ENCODE measurements around the gene TERB1. TPM values are rescaled to one million over a fixed set of nuclear protein-coding genes. Genes with fewer than 3 reads are reported as not detected.

TERB1 gene
- total RNA-seq, 4 donors from 2014 or later: not detected

GRCh38 chr16:66712512-66712911, 88.9 kb downstream of the TERB1 start:
- peaks cover 5% of the 10 kb centered on the region for H3K4me1 ChIP-seq
- H3K36me3 ChIP-seq: no peaks in the 10 kb centered on the region
- no peak for DNase-seq (ENCODE audit: low spot score in 2 of 2)
- no peak for TF ChIP-seq EP300 (IDR thresholded peaks at IDR 0.05)
- no peak for TF ChIP-seq POLR2AphosphoS5 (IDR thresholded peaks at IDR 0.05)
- TF ChIP-seq CTCF (IDR thresholded peaks at IDR 0.05): no peak
- no peak for TF ChIP-seq POLR2A (IDR thresholded peaks at IDR 0.05)
- no peak overlapping the region for H3K27ac ChIP-seq
- no peaks in the 10 kb centered on the region for H3K27me3 ChIP-seq
- H3K4me3 ChIP-seq: no peak overlapping the region
- H3K9me3 ChIP-seq: no peaks in the 10 kb centered on the region

- TF ChIP-seq CTCF (IDR thresholded peaks at IDR 0.05) (no peak), EP300 (IDR thresholded peaks at IDR 0.05) (no peak), POLR2AphosphoS5 (IDR thresholded peaks at IDR 0.05) (no peak)
- H3K9me3 ChIP-seq: no peaks in the 10 kb centered on the region
- no peak overlapping the region for H3K27ac ChIP-seq
- peaks cover 8% of the 10 kb centered on the region for H3K4me1 ChIP-seq
- H3K27me3 ChIP-seq: no peaks in the 10 kb centered on the region
- no peak overlapping the region for H3K4me3 ChIP-seq
- DNase-seq (ENCODE audit: low spot score in 2 of 2): peak in 1 of 2 donors; percentile 5
- H3K36me3 ChIP-seq: no peaks in the 10 kb centered on the region
Measured at GRCh38 chr16:66711581-66711980, 89.8 kb downstream of the TERB1 start.

GRCh38 chr16:66706506-66706880, 94.9 kb downstream of the TERB1 start:
- peak in 1 of 2 donors; percentile 51 for DNase-seq (ENCODE audit: low spot score in 2 of 2)
- Histone ChIP-seq H3K36me3 (no peaks in the 10 kb centered on the region), H3K4me1 (peaks cover 24% of the 10 kb centered on the region), H3K9me3 (no peaks in the 10 kb centered on the region), H3K27ac (peak overlapping the region; percentile 40), H3K4me3 (peak overlapping the region; percentile 20), H3K27me3 (no peaks in the 10 kb centered on the region)
- WGBS: 57% methylated on average over 8 of the region's 8 CpGs
- TF ChIP-seq POLR2A (IDR thresholded peaks at IDR 0.05) (no peak), POLR2AphosphoS5 (IDR thresholded peaks at IDR 0.05) (no peak), EP300 (IDR thresholded peaks at IDR 0.05) (no peak)

- Histone ChIP-seq H3K9me3 (no peaks in the 10 kb centered on the region), H3K4me1 (peaks cover 24% of the 10 kb centered on the region), H3K36me3 (no peaks in the 10 kb centered on the region), H3K27ac (no peak overlapping the region), H3K27me3 (no peaks in the 10 kb centered on the region), H3K4me3 (no peak overlapping the region)
- TF ChIP-seq POLR2AphosphoS5 (IDR thresholded peaks at IDR 0.05): no peak
- no peak for TF ChIP-seq EP300 (IDR thresholded peaks at IDR 0.05)
- TF ChIP-seq CTCF (IDR thresholded peaks at IDR 0.05): no peak
- no peak for TF ChIP-seq POLR2A (IDR thresholded peaks at IDR 0.05)
- 64% methylated on average over 11 of the region's 11 CpGs for WGBS
- DNase-seq (ENCODE audit: low spot score in 2 of 2): peak in 1 of 2 donors; percentile 53
Measured at GRCh38 chr16:66705790-66706505, 95.4 kb downstream of the TERB1 start.

Other genes with a start within 250 kb of the TERB1 start
- 10 to 100 TPM; 15.4 to 33.7 (median 21.4) TPM for gene CKLF, start 249.0 kb downstream of the TERB1 start, total RNA-seq
- gene CMTM1, start 235.1 kb downstream of the TERB1 start, total RNA-seq: 1 to 10 TPM in 3 of 4 donors, under 1 TPM in 1; 0.97 to 1.6 (median 1.5) TPM
- gene CMTM2, start 222.1 kb downstream of the TERB1 start, total RNA-seq: not detected
- gene CMTM3, start 196.9 kb downstream of the TERB1 start, total RNA-seq: 10 to 100 TPM in 2 of 4 donors, 1 to 10 TPM in 2; 6.5 to 15.5 (median 9.2) TPM
- gene CMTM4, start 104.8 kb downstream of the TERB1 start, total RNA-seq: 10 to 100 TPM; 24.0 to 55.1 (median 36.4) TPM
- 100 to 1,000 TPM; 102 to 212 (median 137) TPM for gene DYNC1LI2, start 50.0 kb downstream of the TERB1 start, total RNA-seq
- gene NAE1, start 29.4 kb upstream of the TERB1 start, total RNA-seq: 10 to 100 TPM; 36.2 to 57.5 (median 45.0) TPM
- gene CA7, start 42.8 kb upstream of the TERB1 start, total RNA-seq: not detected
- gene PDP2, start 78.9 kb upstream of the TERB1 start, total RNA-seq: 1 to 10 TPM; 5.0 to 8.3 (median 6.6) TPM
- gene CDH16, start 117.3 kb upstream of the TERB1 start, total RNA-seq: under 1 TPM in 1 of 4 donors, not detected in 3; 0.45 TPM
- gene RRAD, start 124.0 kb upstream of the TERB1 start, total RNA-seq: 10 to 100 TPM in 1 of 4 donors, 1 to 10 TPM in 3; 1.5 to 12.1 (median 4.6) TPM
- 10 to 100 TPM; 34.4 to 69.0 (median 45.0) TPM for gene CIAO2B, start 132.8 kb upstream of the TERB1 start, total RNA-seq
- 10 to 100 TPM; 33.6 to 56.0 (median 42.3) TPM for gene CES2, start 133.9 kb upstream of the TERB1 start, total RNA-seq
- 1 to 10 TPM in 3 of 4 donors, not detected in 1; 1.4 to 2.2 (median 1.5) TPM for gene CES3, start 159.7 kb upstream of the TERB1 start, total RNA-seq
- gene CES4A, start 187.0 kb upstream of the TERB1 start, total RNA-seq: 100 to 1,000 TPM in 2 of 4 donors, 10 to 100 TPM in 2; 47.2 to 148 (median 99.9) TPM
- 10 to 100 TPM; 28.2 to 68.3 (median 46.6) TPM for gene CBFB, start 227.6 kb upstream of the TERB1 start, total RNA-seq